NCI-H1105 (cell line): ENCODE data around the gene LY6G5C.
"Not testable (repeated sequence)": the region's sequence is repeated elsewhere in the genome, so short reads cannot be mapped to it uniquely, and the experiment has no call there.

Source experiments
- DNase-seq: peaks from one replicate; lab custom pipeline; 2025; lab: John Stamatoyannopoulos, UW

LY6G5C gene

GRCh38 chr6:31715022-31715958 lies 34.4 kb upstream of the LY6G5C start, which contains the start of gene LY6G6D:
Gene LY6G6D (plus strand): TSS chr6:31715348. CDS start chr6:31715356, 8 bp downstream.
- no peak for DNase-seq

DNA sequence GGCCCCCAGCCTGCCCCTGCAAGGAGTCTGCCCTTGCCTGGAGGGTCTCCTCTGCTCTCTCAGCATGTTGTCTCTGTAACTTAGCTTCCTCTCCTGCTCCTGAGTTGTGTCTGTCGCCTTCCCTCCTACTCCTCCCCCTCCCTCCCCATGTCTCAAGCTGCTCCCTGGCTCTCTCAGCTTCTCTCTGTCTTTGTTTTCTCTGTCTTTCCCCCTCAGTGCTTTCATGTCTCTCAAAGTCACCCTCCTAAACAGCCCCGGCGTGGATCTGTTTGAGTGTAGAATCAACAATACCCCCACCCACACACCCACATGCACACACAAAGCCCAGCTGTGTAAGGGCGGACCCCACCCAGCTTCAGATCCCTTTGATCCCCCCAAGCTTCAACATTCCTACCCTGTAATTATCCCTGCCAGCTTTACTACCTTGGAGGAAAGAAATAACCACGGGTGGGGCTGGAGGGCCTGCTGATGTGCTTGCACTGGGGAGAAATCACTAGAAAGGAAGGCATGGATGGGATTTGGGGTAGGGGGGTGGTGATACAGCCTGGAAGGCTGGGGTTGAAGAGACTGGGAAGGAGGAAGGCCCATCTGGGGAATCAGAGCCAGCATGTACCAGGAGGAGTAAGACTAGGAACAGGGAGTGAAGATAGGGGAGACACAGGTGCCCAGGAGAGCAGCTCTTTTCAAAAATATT lies 33.3 kb upstream of the LY6G5C start:
- no peak for DNase-seq

DNA sequence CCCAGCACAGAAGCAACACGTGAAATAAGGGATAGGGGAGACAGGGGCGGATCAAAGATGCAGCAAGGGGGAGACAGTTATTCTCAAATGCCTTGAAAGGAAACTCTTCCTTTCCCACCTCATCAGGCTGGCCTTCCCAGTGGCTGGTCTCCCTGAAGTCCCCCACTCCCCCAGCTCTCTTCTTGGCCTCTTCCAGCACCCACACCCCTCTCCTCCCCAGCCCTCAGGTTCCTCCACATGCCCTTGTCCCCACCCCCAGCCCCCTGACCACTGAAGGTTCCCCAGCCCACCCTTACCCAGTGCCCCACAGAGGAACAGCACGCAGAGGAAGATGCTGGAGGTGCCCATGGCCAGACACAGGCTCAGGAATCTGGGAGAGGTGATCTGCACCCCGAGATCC lies 32.6 kb upstream of the LY6G5C start:
- DNase-seq = no peak

DNA sequence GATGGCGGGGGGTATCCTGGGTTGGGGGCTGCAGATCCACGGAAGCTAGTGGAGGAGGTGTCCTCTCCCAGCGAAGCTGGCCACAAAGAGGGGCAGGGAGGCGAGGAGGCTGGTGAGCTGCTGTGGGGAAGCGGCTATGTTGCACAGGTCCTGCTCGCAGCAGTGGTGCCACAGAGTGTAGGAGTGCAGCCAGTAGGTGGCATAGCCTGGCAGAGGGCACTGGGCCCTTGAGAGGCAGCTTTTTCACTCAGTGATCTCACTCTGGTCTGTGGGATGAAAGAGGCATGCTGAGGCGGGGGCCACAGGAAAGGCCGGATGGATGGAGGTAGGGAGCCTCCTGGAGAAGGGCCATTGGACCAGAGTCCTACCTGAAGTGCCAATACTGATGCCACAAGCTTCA lies 31.4 kb upstream of the LY6G5C start:
- DNase-seq = no peak

- DNase-seq = no peak
Measured at GRCh38 chr6:31711233-31711632, 30.4 kb upstream of the LY6G5C start.

DNA sequence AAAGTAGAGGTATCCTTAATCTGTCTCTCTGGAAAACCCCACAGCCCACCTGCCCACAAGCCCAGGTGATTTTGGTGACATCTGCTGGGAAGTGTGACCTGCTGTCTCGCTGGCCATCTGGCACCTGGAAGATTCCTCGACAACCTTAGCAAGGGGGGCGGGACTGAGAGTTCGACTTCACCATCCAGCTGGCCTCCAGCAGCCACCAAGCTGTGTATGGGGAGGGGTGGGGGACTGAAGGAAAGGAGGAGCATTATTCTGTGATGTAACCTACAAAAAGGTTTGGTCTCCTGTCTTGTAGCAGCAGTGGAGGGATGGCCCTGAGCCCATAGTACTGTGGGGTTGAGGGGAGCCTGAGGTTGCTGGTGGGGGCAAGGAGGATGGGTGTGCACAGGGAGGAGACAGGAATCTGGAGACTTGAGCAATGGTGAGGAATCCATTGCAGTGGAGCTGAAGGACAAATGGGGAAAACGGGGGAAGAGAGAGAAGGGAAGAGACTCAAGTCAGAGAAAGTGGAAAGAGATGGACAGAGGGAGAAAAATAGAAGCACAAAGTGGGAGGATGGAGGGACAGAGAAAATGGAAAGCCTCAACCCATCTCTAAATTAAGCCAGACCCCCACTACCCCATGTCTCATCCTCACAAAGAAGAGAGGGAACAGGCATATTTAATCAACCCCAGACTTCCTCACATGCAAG lies 29.8 kb upstream of the LY6G5C start:
- DNase-seq = no peak

GRCh38 chr6:31709157-31709556 lies 28.3 kb upstream of the LY6G5C start:
- DNase-seq = not testable (repeated sequence)

GRCh38 chr6:31708224-31708623 lies 27.4 kb upstream of the LY6G5C start:
- no peak for DNase-seq

GRCh38 chr6:31707701-31708100 lies 26.8 kb upstream of the LY6G5C start:
- no peak for DNase-seq

- DNase-seq = no peak
Measured at GRCh38 chr6:31706599-31706998, 25.7 kb upstream of the LY6G5C start, which contains the start of gene LY6G6F. Gene LY6G6F (plus strand): TSS chr6:31706866. CDS start chr6:31706907, 41 bp downstream.

- DNase-seq = no peak
Measured at GRCh38 chr6:31705931-31706330, 25.1 kb upstream of the LY6G5C start.

GRCh38 chr6:31702819-31703716 lies 22.2 kb upstream of the LY6G5C start, which contains the start of gene ABHD16A:
Gene ABHD16A (minus strand): TSS chr6:31703324. CDS start chr6:31703281, 43 bp downstream.
- DNase-seq = peak; percentile 97

DNA sequence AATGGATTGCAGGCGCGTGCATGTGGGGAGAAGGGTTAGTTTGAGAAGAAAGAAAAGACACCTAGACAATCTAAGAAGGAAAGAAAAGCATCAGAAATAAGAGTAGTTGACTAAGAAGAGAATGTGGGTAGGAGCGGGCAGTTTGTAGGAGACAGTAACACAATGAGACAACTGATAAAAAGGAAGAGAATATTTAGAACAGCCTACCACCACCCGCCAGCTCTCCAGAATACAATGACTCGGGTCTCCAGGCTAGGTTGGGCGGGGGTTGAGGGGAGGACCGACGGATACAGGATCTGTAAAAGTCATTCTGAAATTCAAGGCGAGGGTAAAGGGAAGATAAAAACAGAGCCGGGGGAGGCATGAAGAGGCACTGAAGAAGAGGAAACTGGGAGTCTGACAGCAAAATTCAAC lies 21.5 kb upstream of the LY6G5C start:
- no peak for DNase-seq

GRCh38 chr6:31701666-31702404 lies 21.0 kb upstream of the LY6G5C start:
- peak; percentile 22 for DNase-seq

DNA sequence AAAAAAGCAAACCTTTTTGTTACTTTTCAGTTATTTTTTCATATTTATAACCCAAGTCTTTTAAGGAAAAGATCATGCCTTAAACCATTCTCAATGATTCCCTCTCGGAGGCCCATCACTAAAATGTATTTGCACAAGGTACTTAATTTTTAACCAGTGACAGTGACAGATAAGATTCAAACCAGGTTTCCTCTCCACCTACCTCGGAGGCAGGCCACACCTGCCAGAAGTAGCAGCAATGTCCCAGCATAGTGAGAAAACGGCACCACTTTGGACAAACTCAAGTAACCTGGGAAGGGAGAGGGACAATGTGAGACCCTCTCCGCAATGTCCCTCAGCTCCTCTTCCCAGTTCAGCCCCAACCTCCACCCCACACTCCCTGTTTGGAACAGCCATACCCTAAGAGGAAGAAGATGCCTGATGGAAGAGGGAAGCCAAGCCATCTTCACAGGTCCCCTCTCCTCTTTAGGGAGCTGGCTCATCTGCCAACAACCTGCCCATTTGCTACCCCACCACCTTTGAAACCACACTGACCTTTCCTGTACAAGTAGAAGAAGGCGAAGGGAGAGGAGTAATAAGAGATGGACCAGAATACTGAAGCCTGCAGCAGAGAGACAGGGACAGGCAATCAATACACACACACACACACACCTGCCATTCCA lies 20.0 kb upstream of the LY6G5C start:
- DNase-seq = no peak

DNA sequence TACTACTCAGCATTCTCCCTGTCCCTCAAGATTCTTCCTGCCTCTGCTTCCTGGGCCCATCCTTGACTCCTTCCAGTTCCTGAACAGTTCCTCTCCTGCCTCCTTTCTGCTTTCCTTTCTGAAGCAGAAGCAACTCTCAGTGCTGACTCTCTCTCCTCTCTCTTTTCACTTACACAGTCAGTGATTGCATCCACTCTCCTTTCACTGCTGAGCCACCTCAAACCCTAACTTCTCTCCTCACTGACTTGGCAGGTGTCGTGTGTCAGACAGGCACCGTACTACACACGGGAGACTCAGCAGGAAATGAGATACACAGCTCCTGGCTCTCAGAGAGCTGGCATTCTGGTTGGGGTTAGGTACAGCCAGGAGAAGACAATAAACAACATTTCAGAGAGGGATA lies 16.7 kb upstream of the LY6G5C start:
- DNase-seq = no peak

- DNase-seq = no peak
Measured at GRCh38 chr6:31693535-31693934, 12.7 kb upstream of the LY6G5C start.

DNA sequence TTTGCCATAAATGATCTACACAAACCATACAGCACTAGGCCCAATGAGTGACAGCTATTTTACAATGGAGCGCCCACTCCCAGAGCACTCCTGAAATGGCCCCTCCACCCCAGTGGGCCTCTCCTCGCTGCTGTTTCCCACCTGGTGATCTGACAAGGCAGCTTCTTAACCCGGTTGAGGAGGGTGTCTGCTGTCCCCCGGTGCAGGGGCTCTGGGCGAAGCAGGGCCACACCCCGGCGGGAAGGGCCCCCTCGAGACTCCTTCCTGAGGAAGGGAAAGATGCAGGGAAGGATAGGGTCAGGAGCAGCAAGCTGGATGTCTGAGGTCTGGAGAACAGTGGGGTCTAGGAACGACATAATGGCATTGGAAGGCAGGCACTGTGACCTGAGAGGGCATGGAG lies 12.0 kb upstream of the LY6G5C start:
- DNase-seq = no peak

DNA sequence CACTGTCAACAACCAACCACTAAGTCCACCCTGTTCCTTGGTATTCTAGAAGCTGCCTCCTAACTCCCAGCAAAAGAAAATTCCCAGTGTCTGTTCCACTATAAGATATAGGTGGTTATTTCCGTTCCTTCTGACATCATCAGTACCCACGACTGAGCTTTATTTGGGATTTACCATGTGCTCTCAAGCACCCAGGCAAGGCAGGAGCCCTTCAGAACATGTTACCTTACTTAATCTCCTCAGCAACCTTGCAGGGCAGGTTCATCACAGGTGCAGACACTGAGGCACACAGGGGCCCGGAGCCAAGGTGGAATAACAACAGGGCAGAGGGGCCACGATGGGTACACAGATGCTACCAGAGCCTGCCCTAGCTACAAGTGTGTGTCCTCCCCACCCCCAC lies 11.5 kb upstream of the LY6G5C start:
- no peak for DNase-seq

- no peak for DNase-seq
Measured at GRCh38 chr6:31691564-31692108, 10.8 kb upstream of the LY6G5C start.
